Stimulated activated naive CD8-positive, alpha-beta T cell treated with anti-CD3 and anti-CD28 coated beads, Interleukin-15, Interleukin-2, amounts not matched to agents 100 U/mL and 50 U/mL, for 24 hours (primary cell): ENCODE measurements around the gene STMN1.

Source experiments
- ATAC-seq: fragments of 150-1000 bp; cut with Tn5 transposase; one replicate; pipeline ENCODE4 v1.10.0; 2021
- DNase-seq: peaks from one replicate; pipeline ENCODE4 v3.0.0; 2021

Gene STMN1

DNA sequence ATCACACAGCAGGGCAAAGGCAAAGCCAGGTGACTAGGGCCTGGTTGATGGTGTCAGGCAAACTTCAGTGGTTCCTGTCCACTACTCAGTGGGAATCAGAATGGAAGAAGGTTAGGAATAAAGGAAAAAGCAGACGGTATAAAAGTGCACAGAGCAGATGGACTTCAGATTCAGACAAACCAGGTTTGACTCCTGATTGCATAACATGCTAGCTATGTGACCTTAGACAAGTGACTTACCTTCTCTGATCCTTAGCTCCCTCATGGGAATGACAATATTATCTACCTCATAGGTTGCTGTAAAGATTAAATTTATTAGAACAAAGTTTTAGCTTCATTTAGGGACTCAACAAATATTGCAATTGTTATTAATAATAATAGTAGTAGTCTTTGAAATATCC, 35.6 kb downstream of the STMN1 start:
- DNase-seq (no peak), ATAC-seq (no peak)

GRCh38 chr1:25869909-25870606, 36.2 kb downstream of the STMN1 start:
- DNase-seq (no peak), ATAC-seq (no peak)

DNA sequence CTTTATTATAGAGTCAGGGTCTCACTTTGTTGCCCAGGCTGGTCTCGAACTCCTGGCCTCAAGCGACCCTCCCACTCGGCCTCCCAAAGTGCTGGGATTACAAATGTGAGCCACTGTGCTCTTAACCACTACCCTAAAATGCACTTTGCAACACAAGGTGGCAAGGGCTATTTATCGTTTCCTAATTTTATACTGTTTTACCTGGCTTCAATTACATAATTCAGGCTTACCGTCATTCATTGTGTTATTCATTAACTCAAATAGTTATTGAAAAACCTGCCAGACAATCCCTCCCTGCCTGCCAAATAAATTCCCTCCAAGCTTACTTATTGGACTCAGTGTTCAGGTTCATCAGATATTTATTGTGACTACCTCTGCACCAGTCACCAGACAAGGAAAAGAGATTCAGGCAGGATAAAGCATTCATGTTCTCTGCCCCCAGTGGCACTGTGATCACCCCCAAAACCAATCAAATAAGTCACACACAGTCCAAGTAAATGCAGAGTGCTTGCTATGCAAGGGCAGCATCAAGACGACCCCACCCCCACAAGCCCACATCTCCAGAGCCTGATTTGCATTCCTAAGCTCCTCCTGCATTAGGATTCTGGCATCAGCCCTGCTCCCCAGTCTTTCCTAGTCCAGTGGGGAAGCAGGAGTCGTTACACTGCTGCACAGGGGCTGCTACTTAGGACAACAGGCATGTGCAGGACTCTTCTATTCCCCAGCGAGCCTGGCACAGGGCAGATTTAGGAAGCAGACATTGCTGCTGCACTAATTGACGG, 38.8 kb downstream of the STMN1 start:
- ATAC-seq (no peak), DNase-seq (no peak)

DNA sequence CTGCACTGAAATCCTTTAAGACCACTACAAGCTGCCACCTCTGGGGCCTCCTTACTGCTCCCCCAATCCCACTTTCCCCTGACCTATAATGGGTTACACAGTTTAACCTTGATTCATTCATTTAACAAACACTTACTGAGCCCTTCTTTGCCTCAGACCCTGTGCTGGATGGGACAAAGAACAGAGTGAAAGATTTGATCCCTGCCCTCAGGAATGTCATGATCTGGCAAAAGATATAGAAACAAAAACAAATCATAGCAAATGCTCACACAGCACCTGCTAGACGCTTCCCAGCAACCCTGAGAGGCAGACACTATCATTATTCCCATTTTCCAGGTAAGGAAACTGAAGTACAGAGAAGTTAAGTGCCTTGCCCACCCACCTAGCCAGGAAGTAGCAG, 39.9 kb downstream of the STMN1 start:
- no peak for ATAC-seq
- no peak for DNase-seq

DNA sequence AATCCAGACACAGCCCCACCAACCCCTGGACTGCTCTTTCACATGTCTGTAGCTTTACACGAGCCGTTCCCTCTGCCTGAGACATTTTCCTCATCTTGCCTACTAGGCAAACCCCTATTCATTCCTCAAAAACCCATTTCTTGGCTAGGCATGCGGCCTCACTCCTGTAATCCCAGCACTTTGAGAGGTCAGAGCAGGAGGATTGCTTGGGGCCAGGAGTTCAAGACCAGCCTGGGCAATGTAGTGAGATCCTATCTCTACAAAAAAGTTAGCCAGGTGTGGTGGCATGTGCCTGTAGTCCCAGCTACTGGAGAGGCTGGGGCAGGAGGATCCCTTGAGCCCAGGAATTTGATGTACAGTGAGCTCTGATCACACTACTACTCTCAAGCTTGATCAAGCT, 41.8 kb downstream of the STMN1 start:
- ATAC-seq, result no peak
- no peak for DNase-seq

- ATAC-seq (no peak), DNase-seq (no peak)
Measured at GRCh38 chr1:25863486-25864262, 42.5 kb downstream of the STMN1 start.

DNA sequence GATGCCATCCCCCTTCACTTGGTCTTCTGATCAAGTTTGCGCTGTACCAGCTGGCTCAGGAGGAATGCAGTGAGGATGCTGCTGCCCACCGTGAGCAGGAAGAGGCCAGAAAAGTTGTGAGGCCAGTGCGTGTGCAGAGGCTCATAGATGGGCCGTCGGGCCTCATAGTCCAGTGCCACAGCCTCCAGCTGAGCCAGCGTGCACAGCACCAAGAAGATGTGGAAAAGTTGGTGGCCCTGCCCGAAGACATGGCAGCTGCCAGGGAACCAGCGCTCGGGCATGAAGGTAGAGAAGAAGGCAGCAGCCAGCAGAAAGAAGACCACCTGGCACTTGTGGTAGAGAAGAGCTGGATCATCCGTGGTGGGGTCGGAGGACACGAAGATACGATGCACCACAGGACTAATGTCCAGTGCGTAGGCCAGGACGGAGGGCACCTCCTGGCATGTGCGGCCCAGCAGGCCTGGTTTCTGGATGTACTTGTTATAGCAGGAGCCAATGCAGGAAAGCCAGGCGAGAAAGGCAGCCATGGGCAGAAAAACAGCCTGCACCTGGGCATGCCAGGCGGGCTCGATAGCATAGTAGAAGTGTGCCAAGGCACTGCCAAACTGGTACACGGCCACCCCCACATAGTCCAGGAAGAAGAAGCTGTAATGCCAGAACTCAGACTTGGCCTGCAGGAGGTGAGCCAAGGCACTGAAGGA, 43.3 kb downstream of the STMN1 start:
- no peak for ATAC-seq
- DNase-seq, result no peak

DNA sequence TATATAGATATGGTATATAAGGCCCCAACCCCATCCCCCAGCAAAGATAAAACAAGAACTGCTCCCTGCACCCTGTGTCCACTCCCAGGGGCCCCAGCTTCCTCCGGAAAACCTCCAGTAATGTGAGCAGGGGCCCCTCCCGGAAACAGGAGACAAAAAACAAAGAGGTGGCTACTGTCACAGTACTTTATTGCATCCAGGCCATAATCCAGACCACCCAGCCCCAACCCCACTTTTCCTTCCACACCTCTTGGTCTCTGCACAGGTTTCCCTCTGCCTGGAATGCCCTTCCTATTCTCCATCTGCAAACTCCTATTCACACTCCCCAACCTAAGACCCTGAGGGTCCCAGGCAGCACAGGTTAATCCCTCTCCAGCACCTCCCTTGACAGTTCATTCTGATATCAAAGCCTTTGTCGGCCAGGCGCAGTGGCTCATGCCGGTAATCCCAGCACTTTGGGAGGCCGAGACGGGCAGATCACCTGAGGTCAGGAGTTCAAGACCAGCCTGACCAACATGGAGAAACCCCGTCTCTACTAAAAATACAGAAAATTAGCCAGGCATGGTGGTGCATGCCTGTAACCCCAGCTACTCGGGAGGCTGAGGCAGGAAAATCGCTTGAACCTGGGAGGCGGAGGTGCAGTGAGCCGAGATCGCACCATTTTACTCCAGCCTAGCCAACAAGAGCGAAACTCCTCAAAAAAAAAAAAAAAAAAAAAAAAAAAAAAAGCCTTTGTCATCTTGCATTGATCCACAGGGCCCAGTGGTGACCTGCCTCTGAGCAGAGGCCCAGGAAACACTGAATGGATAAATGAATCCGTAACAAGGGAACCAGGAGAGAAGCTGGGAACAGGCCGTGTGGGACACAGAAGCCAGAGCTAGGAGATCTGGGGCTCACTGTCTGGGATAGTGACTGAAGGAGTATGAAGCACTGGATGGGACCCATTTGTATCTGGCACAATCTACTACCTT, 44.6 kb downstream of the STMN1 start:
- no peak for ATAC-seq
- DNase-seq, result no peak

DNA sequence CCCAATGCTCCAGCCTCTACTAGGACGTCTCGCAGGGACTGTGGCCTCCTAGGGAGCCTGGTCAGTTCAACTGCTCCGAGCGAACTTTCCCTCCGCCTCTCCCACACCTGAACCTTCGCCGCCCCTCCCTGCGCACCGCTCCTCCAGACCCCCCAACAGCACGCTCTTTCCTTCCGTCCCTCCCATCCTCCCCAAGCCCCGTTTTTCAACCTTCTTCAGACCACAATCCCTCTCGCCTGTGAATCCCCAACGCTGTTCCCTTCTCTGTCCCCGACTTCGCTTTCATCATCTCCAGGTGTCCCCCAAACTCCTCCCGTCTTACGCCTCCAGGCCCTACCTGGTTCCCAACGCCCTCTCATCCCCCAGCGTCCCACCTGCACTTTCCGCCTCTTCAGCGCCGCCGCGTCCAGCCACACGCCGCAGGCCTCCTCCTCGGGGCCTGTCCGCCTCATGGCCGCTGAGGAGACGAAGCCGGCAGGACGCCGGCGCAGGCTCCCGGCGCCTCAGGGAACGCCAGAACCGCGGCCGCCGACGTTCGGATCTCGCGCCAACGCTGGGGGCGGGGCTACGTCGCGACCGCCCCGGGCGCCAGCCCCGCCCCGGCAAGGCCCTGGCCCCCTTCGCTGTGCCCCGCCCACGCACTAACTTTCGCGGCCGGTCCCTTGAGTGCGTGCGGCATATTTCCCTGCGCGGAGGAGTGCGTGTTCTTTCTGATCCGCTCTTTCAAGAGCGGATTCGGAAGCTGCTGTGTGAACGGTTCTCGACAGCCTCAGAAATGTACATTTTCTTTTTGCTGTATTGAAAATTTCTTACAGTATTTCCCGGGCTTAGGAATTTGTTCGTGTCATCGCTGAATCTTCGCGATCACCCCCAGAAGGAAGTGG, 47.1 kb downstream of the STMN1 start, which contains the start of gene AUNIP:
Gene AUNIP (minus strand): TSS at position 552 of the 884 bp plus-strand sequence. CDS start 100 bp downstream, at position 452.
- ATAC-seq (peak; percentile 94), DNase-seq (peak; percentile 95)

DNA sequence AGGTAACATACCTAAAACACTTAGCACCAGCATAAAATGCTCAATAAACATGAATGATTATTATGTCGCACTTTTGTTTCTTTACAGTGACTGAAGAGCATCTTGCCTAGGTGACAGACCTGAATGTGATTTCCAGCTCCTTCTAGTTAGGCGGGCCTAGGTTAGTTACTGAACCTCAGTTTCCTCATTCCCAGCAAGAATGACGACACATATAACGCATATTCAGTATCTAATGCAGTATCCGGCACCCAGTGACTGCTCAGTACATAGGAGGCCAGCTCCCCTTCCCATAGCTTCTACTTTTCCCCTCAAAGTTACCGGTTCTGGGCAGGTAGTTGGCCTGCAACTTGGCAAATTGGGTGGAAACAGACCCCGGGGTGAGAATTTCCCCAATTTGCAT, 47.7 kb downstream of the STMN1 start:
- ATAC-seq, result no peak
- no peak for DNase-seq

- DNase-seq, result no peak
Measured at GRCh38 chr1:25856856-25857255, 49.4 kb downstream of the STMN1 start.

GRCh38 chr1:25854554-25854953, 51.7 kb downstream of the STMN1 start:
- no peak for DNase-seq
- ATAC-seq, result no peak

More at GRCh38 chr1:25856856-25857255, 49.4 kb downstream of the STMN1 start:
- ATAC-seq, result no peak
